Upper lobe of right lung (tissue), 1 donor: ENCODE results near the gene BRINP3. TPM values are rescaled to one million over a fixed set of nuclear protein-coding genes. Genes with fewer than 3 reads are reported as not detected.

Experiments used
- ATAC-seq: fragments of 200-7000 bp; cut with Tn5 transposase; one replicate; pipeline ENCODE4 v1.9.1; 2020; ENCODE audit warnings: mild to moderate bottlenecking, moderate library complexity
- DNase-seq: peaks from one replicate; pipeline ENCODE4 v3.0.0-alpha.2; 2020
- H3K27ac ChIP-seq: fragments of 200-600 bp; one replicate; pipeline ENCODE4 v1.8.0; 2022
- H3K27me3 ChIP-seq: fragments of 200-600 bp; one replicate; pipeline ENCODE4 v1.8.0; 2022; ENCODE audit warnings: mild to moderate bottlenecking
- H3K36me3 ChIP-seq: fragments of 200-600 bp; one replicate; pipeline ENCODE4 v1.8.0; 2022
- H3K4me1 ChIP-seq: fragments of 200-600 bp; one replicate; pipeline ENCODE4 v1.8.0; 2022
- H3K4me3 ChIP-seq: fragments of 200-600 bp; one replicate; pipeline ENCODE4 v1.8.0; 2022; ENCODE audit warnings: mild to moderate bottlenecking
- H3K9me3 ChIP-seq: fragments of 200-600 bp; one replicate; pipeline ENCODE4 v1.8.0; 2022
- intact Hi-C: fragments of 100-400 bp; cut with DNase I; formaldehyde crosslinking; loops from one replicate; pipeline ENCODE4 v1.11.0; 2022
- total RNA-seq: library from RNA; stranded (reverse); fragmentation: NEBNext Ultra II Directional; extraction: Animal tissue kit (Norgen Biotek cat#: 25700); gene quantifications from one replicate; pipeline ENCODE4 v1.2.1, GENCODE V29; 2021
- TF ChIP-seq, protein P1 (sequence below): fragments of 200-600 bp; IDR thresholded peaks from one replicate; pipeline ENCODE4 v1.8.0; 2022; ENCODE audit warnings: antibody characterized with exemption
- donor health status: DM: no; HTN: yes; CAD: no; lungs with severe emphysema.

The BRINP3 gene
- total RNA-seq, 1 donor from 2014 or later, result 1.2 TPM

DNA sequence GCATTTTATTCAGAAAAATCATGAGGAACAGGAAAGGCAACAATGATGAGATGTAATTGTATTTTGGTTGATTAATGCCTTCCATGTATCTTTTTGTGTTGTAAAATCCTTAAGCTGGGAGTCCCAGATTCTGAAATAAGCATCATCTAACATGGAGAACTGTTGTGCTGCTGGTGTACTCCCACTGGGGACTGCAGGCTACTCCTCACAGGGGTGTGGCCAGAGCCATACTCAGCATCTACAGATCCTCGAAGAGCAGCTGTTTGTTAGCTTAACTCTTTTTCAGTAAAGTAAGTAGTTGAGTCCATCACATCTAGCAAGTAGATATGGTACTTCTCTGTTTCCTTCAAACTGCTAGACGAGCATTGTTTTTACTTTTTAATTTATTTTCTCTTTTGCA is 358.0 kb downstream of the BRINP3 start:
- Histone ChIP-seq H3K27ac (no peak overlapping the region), H3K27me3 (no peaks in the 10 kb centered on the region), H3K4me1 (no peaks in the 10 kb centered on the region), H3K4me3 (no peak overlapping the region), H3K9me3 (no peaks in the 10 kb centered on the region), H3K36me3 (no peaks in the 10 kb centered on the region)
- DNase-seq (no peak), ATAC-seq (no peak)
- TF ChIP-seq, protein P1, sequence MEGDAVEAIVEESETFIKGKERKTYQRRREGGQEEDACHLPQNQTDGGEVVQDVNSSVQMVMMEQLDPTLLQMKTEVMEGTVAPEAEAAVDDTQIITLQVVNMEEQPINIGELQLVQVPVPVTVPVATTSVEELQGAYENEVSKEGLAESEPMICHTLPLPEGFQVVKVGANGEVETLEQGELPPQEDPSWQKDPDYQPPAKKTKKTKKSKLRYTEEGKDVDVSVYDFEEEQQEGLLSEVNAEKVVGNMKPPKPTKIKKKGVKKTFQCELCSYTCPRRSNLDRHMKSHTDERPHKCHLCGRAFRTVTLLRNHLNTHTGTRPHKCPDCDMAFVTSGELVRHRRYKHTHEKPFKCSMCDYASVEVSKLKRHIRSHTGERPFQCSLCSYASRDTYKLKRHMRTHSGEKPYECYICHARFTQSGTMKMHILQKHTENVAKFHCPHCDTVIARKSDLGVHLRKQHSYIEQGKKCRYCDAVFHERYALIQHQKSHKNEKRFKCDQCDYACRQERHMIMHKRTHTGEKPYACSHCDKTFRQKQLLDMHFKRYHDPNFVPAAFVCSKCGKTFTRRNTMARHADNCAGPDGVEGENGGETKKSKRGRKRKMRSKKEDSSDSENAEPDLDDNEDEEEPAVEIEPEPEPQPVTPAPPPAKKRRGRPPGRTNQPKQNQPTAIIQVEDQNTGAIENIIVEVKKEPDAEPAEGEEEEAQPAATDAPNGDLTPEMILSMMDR, result no peak
- intact Hi-C loops, result no loop called here

DNA sequence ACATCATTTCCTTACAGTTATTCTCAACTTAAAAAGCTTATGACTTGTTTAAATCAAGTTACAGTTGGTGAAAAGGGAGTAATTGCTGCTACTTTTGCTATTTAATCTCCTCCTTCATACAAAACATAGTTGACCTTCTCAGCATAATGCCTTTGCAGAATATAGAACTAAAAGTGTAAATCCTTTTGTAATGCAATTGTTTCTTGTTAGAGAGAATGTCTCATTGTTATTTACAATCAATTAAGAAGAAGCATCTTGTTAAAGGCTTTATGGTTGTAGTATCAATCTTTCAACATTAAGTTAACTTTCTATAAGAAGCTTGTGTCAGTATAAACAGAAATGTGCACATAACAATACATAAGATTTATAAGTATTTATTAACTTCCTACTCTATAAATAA is 360.7 kb downstream of the BRINP3 start:
- no peak overlapping the region for H3K4me3 ChIP-seq
- no peaks in the 10 kb centered on the region for H3K9me3 ChIP-seq
- intact Hi-C loops, result no loop called here
- no peaks in the 10 kb centered on the region for H3K36me3 ChIP-seq
- no peak overlapping the region for H3K27ac ChIP-seq
- no peaks in the 10 kb centered on the region for H3K27me3 ChIP-seq
- no peaks in the 10 kb centered on the region for H3K4me1 ChIP-seq
- TF ChIP-seq, protein P1, result no peak
- ATAC-seq (no peak), DNase-seq (no peak)

DNA sequence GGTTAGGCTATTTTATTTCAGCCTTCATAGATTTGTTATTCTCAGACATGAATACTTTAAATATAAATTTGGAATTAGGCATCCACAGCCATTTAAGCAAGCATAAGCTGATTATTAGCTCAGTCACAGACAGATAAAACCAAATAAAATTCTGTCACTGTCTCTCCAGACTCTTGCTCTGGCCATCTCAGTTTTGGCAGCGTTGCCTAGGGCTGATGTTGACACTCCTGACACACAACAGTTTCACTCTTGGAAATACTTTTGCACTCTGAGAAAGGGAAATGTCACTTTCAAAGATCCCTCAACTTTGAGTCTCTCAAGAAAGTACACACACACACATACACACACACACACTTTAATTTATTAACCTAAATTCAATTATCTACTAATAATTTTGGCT is 372.7 kb downstream of the BRINP3 start:
- Histone ChIP-seq H3K27ac (no peak overlapping the region), H3K4me1 (no peaks in the 10 kb centered on the region), H3K4me3 (no peak overlapping the region), H3K9me3 (no peaks in the 10 kb centered on the region), H3K27me3 (no peaks in the 10 kb centered on the region), H3K36me3 (no peaks in the 10 kb centered on the region)
- DNase-seq, result no peak
- ATAC-seq, result no peak
- TF ChIP-seq, protein P1, result no peak
- intact Hi-C loops, result no loop called here

DNA sequence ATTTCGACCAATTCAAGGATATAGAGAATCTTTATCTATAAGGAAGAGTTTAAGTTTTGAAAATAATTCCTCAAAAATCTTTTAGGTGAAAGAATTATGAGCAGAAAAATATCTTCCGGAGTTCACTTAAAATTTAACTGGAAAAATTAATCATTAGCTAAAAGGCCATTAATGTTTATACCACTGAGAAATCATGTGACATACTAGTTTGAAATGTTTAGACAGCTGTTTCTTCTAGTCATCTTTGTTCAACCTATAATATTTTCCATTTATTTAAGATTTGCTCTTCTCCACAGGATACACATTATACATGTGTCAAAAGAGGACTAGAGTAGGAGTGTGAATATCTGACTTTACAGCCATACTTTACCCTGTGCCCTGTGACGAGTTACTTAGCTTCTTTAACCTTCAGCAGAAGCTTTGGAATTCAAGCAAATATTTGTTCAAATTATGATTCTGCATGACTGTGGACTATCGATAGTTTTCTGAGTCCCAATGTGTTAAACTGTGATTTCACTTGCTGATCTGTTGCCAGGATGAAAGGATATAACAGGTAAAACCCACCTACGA is 374.8 kb downstream of the BRINP3 start:
- no peak overlapping the region for H3K4me3 ChIP-seq
- TF ChIP-seq, protein P1, result no peak
- no peaks in the 10 kb centered on the region for H3K36me3 ChIP-seq
- ATAC-seq (no peak), DNase-seq (no peak)
- H3K27ac ChIP-seq, result no peak overlapping the region
- H3K9me3 ChIP-seq, result no peaks in the 10 kb centered on the region
- intact Hi-C loops, result no loop called here
- no peaks in the 10 kb centered on the region for H3K27me3 ChIP-seq
- no peaks in the 10 kb centered on the region for H3K4me1 ChIP-seq

DNA sequence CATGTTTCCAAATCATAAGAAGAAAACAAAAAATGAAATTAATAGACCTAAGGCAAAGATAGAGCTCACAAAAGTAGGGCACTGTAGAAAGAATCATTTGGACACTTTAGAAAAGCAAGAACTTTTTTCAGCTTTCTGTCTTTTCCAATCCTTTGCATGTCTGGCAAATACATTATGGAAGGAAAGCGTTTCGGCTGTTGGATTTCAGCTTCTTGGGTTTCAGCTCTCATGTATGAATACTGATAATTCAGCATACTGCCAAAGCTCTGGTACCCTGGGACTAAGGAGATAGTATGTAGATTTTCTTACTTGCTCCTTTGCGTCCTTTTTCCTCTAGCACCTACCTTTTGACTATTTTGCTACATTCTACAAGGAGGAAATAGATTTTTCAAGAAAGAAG is 375.9 kb downstream of the BRINP3 start:
- Histone ChIP-seq H3K27ac (no peak overlapping the region), H3K4me1 (no peaks in the 10 kb centered on the region), H3K27me3 (no peaks in the 10 kb centered on the region), H3K9me3 (no peaks in the 10 kb centered on the region), H3K36me3 (no peaks in the 10 kb centered on the region), H3K4me3 (no peak overlapping the region)
- no peak for ATAC-seq
- intact Hi-C loops, result no loop called here
- DNase-seq, result no peak
- TF ChIP-seq, protein P1, result no peak

DNA sequence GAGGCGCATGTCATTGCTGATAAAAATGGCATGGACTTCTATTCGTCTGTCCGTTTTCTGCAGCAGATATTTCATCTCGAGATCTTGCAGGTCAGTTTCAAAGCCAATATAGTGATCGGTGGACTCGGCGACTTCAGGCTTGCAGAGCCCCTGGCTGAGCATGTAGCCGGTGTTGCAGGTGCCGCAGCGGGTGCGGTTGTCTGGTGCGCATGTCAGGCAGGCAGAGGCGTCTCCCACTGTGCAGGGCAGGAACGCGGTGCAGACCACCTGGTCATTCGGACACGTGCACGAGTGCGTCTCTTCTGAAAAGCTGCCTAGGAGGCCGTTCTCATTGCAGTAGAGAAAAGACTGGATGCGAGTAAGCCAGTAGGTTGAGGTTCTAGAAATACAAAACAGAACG is 378.9 kb downstream of the BRINP3 start:
- ATAC-seq, result peak; percentile 29
- intact Hi-C loops, result no loop called here
- DNase-seq, result no peak

More for the DNA sequence above, 378.9 kb downstream of the BRINP3 start:
- Histone ChIP-seq H3K9me3 (no peaks in the 10 kb centered on the region), H3K27me3 (no peaks in the 10 kb centered on the region), H3K4me3 (no peak overlapping the region), H3K27ac (no peak overlapping the region), H3K4me1 (no peaks in the 10 kb centered on the region), H3K36me3 (no peaks in the 10 kb centered on the region)
- TF ChIP-seq, protein P1, result no peak
